ENCODE measurements around the gene FUT4.

The FUT4 gene

DNA sequence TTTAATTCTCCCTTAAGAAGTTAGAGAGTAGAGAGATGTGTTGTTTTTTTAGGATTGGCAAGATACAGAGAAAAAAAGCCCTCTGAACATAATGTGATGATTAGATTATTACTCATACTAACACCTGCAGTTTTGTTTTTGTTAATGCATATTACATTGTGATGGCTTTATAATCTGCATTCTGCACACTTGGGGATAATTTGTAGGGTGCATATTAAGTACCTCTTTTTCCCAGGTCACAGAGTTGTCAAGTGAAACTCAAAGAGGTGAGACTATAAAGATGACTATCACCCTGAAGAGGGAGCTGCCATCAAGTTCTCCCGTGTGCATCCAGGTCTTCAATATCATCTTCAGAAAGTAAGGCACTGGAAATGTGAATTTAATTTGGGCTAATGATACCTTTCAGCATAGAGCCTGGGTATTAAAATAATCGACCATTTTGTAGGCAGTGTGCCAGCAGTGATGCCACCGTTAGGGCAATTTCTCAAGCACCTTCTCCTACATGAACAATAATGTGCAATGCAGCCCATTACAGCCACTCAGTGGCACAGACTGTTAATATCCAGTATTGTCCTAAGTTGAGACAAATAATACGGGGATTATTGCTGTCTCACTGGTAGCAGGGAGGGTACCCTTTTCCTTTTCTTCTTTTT lies 39.6 kb downstream of the FUT4 start:
- DNase-seq (ENCODE audit: extremely low read depth, low read depth): no peak

DNA sequence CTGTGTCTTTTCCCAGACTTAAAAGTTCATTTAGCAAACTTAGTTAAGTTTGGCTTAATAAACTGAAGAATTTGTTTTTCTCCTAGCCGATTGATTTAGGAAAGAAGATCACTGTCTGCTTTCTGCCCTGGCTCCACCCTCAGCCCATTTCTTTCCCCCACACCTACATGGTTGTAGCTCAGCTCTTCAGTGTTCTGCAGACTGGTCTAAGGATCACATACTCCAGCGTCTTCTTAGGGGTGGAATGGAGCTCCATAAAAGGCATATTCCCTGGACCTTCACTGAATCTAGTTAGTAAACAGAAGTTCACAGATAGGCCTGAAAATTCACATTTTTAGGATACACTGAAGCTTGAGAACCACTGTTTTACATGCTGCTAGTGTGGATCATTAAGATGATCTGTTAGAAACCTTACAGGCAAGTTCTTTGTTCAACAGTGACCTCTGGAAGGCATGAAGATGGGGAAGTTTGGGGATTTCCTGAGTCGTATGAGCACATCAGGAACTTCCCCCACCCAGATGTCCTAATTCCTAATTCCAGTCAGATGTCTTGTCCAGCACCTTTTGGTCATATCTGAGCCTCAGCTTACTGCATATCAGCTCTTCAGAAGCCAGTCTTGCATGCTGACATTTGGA lies 40.3 kb downstream of the FUT4 start:
- TF ChIP-seq, protein P1, sequence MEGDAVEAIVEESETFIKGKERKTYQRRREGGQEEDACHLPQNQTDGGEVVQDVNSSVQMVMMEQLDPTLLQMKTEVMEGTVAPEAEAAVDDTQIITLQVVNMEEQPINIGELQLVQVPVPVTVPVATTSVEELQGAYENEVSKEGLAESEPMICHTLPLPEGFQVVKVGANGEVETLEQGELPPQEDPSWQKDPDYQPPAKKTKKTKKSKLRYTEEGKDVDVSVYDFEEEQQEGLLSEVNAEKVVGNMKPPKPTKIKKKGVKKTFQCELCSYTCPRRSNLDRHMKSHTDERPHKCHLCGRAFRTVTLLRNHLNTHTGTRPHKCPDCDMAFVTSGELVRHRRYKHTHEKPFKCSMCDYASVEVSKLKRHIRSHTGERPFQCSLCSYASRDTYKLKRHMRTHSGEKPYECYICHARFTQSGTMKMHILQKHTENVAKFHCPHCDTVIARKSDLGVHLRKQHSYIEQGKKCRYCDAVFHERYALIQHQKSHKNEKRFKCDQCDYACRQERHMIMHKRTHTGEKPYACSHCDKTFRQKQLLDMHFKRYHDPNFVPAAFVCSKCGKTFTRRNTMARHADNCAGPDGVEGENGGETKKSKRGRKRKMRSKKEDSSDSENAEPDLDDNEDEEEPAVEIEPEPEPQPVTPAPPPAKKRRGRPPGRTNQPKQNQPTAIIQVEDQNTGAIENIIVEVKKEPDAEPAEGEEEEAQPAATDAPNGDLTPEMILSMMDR (IDR thresholded peaks at IDR 0.05; ENCODE audit: low read depth, low read length): no peak
- no peak for DNase-seq (ENCODE audit: extremely low read depth, low read depth)

More for the DNA sequence above, 39.6 kb downstream of the FUT4 start:
- TF ChIP-seq, protein P1 (IDR thresholded peaks at IDR 0.05; ENCODE audit: low read depth, low read length): no peak

DNA sequence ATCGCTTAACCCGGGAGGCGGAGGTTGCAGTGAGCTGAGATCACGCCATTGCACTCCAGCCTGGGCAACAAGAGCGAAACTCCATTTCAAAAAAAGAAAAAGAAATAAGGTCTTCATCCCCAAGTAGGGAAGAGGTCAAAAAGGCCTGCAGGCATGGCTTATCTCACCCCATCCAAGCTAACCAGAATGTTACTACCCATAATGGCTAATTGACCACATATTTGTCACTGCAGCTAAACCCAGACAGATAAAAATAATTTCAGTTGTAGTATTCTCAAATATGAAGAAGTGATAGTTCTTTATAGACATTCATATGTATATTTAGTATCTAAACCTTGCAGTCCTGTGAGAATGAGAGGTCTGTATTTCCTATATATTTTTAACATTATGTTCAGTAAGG lies 41.3 kb downstream of the FUT4 start:
- TF ChIP-seq, protein P1 (IDR thresholded peaks at IDR 0.05; ENCODE audit: low read depth, low read length): no peak
- no peak for DNase-seq (ENCODE audit: extremely low read depth, low read depth)

DNA sequence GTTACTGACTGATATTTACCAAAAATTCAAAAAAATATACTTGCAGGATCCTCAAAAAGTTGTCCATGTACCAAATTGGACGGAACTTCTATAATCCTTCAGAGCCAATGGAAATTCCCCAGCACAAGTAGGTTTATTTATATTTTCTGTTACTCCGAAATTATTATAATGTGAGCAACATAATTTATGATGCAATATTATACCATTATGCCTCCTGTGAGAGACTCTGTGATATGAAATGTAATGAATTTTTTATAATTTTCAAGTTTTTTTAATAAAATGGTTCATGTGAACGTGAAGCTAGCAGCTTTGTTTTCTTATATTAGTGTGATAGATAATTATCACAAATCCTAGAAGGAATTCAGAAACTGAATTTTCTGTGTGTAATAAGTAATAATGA lies 41.7 kb downstream of the FUT4 start:
- no peak for DNase-seq (ENCODE audit: extremely low read depth, low read depth)

DNA sequence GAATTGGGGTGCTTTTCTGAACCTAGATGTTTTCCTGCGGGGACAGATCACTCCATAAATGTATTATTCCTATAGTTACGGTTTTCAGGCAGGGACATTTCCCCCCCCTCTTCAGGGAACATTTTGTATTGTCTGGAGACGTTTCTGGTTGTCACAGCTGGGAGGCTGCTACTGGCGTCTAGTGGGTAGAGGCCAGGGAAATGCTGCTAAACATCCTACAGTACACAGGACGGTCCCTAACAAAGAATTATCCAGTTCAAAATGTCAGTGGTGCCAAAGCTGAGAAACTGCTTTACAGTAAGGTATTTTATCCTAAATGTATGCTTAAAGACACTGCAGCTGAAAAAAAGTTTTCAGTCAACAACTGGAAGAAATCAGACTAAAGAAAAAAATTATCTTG lies 42.8 kb downstream of the FUT4 start:
- TF ChIP-seq, protein P1 (IDR thresholded peaks at IDR 0.05; ENCODE audit: low read depth, low read length): no peak
- no peak for DNase-seq (ENCODE audit: extremely low read depth, low read depth)

More for the DNA sequence above, 41.7 kb downstream of the FUT4 start:
- TF ChIP-seq, protein P1 (IDR thresholded peaks at IDR 0.05; ENCODE audit: low read depth, low read length): no peak

DNA sequence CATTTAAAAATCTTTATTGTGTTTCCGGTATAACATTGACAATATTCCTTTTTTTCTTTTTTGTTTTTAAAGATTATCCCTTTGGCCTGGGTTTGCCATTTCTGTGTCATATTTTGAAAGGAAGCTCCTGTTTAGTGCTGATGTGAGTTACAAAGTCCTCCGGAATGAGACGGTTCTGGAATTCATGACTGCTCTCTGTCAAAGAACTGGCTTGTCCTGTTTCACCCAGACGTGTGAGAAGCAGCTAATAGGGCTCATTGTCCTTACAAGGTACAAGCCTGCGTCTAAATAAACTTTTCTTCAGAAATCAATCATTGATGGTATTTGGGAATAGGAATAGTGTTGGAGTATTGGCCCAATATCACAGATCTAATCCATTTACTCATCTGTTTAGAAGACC lies 43.3 kb downstream of the FUT4 start:
- DNase-seq (ENCODE audit: extremely low read depth, low read depth): no peak
- TF ChIP-seq, protein P1 (IDR thresholded peaks at IDR 0.05; ENCODE audit: low read depth, low read length): no peak

DNA sequence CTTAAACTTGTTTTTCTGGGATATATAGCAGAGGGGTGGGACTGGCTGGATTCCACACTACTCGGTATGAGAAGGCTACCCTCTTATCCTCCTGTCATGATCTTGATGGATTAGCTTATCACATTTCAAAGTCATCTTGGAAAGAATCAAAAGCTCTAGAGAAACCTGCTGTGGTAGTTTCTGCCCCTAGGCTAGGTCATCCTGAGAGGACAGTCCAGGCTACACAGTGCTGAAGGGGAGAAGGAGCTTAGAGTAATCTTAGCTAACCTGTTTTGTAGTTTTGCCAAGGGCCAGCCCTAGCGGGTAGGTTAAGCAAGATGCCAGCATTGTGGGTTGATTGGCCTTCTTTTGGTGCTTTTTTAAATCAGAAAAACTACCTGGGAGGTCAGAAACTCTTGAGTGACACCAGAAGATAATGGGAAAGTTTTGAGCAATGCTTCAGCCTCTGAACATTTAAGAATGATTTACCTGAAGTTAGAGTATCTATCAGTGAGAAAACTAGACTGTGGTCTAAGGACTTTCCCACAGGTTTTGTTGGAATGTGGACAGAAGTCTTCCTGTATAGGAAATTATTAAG lies 44.7 kb downstream of the FUT4 start:
- no peak for DNase-seq (ENCODE audit: extremely low read depth, low read depth)
- TF ChIP-seq, protein P1 (IDR thresholded peaks at IDR 0.05; ENCODE audit: low read depth, low read length): no peak

Data from AG09319 (cell line).